ENCODE measurements around the gene IMMT. TPM values are rescaled to one million over a fixed set of nuclear protein-coding genes. Genes with fewer than 3 reads are reported as not detected.

IMMT gene
- polyA plus RNA-seq, 1 donor from 2014 or later, result 45.9 TPM

DNA sequence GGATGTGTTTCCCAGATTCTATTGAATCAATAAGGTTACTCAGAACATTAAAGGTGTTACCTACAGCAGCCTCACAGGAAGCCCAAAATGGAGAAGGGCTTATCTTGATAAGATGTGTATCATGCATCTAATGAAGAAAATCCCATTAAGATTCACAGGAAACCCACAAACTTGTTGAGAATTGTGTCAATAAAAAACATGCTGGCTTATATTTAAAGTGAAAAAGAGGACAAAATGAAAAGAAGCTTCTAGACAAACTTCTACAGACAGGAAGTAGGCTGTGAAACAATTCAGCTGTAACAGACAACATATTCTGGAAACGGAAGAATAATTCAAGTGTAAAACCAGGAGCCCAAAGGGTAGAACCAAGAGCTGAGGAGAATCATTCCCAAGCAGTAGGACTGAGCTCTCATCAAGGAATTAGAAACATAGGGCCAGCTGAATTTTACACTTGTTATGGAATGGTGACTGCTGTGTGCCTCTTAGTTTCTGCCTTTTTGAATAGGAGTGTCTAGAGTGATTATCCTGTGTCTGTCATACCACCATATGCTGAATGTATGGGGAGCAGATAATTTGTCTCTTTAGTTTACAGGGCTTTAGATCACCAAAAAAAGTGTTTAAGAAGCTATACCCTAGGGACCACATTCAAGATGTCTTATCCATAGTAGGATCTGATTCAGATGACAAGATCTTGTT lies 9.6 kb downstream of the IMMT start:
- H3K36me3 ChIP-seq (ENCODE audit: insufficient read depth, low read length), result peaks cover 4% of the 10 kb centered on the region
- no peak overlapping the region for H2AFZ ChIP-seq (ENCODE audit: low read depth, low read length)
- no peaks in the 10 kb centered on the region for H3K27me3 ChIP-seq (ENCODE audit: insufficient read depth, low read depth, low read length)
- no peaks in the 10 kb centered on the region for H4K20me1 ChIP-seq (ENCODE audit: insufficient read depth)
- H3K9ac ChIP-seq (ENCODE audit: low read length), result no peak overlapping the region
- H3K79me2 ChIP-seq (replicated peaks; ENCODE audit: insufficient read depth, low read length), result peaks cover 69% of the 10 kb centered on the region
- H3K9me3 ChIP-seq (ENCODE audit: low read length), result no peaks in the 10 kb centered on the region
- no peak overlapping the region for H3K27ac ChIP-seq (ENCODE audit: low read length)
- TF ChIP-seq SMC3 (conservative IDR thresholded peaks at IDR 0.05; ENCODE audit: poor library complexity) (no peak), MXI1 (conservative IDR thresholded peaks at IDR 0.05; ENCODE audit: poor library complexity, severe bottlenecking) (no peak), EP300 (conservative IDR thresholded peaks at IDR 0.05; ENCODE audit: poor library complexity, severe bottlenecking) (no peak), TAF1 (IDR thresholded peaks at IDR 0.05; ENCODE audit: low read depth) (no peak), RAD21 (conservative IDR thresholded peaks at IDR 0.05) (no peak), EZH2 (IDR thresholded peaks at IDR 0.05; ENCODE audit: borderline replicate concordance, insufficient read depth, low read length, poor library complexity, severe bottlenecking) (no peak), POLR2AphosphoS5 (IDR thresholded peaks at IDR 0.05) (no peak)
- TF ChIP-seq, protein P1, sequence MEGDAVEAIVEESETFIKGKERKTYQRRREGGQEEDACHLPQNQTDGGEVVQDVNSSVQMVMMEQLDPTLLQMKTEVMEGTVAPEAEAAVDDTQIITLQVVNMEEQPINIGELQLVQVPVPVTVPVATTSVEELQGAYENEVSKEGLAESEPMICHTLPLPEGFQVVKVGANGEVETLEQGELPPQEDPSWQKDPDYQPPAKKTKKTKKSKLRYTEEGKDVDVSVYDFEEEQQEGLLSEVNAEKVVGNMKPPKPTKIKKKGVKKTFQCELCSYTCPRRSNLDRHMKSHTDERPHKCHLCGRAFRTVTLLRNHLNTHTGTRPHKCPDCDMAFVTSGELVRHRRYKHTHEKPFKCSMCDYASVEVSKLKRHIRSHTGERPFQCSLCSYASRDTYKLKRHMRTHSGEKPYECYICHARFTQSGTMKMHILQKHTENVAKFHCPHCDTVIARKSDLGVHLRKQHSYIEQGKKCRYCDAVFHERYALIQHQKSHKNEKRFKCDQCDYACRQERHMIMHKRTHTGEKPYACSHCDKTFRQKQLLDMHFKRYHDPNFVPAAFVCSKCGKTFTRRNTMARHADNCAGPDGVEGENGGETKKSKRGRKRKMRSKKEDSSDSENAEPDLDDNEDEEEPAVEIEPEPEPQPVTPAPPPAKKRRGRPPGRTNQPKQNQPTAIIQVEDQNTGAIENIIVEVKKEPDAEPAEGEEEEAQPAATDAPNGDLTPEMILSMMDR (IDR thresholded peaks at IDR 0.05; ENCODE audit: poor library complexity, severe bottlenecking), result no peak
- TF ChIP-seq, protein P2, sequence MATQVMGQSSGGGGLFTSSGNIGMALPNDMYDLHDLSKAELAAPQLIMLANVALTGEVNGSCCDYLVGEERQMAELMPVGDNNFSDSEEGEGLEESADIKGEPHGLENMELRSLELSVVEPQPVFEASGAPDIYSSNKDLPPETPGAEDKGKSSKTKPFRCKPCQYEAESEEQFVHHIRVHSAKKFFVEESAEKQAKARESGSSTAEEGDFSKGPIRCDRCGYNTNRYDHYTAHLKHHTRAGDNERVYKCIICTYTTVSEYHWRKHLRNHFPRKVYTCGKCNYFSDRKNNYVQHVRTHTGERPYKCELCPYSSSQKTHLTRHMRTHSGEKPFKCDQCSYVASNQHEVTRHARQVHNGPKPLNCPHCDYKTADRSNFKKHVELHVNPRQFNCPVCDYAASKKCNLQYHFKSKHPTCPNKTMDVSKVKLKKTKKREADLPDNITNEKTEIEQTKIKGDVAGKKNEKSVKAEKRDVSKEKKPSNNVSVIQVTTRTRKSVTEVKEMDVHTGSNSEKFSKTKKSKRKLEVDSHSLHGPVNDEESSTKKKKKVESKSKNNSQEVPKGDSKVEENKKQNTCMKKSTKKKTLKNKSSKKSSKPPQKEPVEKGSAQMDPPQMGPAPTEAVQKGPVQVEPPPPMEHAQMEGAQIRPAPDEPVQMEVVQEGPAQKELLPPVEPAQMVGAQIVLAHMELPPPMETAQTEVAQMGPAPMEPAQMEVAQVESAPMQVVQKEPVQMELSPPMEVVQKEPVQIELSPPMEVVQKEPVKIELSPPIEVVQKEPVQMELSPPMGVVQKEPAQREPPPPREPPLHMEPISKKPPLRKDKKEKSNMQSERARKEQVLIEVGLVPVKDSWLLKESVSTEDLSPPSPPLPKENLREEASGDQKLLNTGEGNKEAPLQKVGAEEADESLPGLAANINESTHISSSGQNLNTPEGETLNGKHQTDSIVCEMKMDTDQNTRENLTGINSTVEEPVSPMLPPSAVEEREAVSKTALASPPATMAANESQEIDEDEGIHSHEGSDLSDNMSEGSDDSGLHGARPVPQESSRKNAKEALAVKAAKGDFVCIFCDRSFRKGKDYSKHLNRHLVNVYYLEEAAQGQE (IDR thresholded peaks at IDR 0.05; ENCODE audit: borderline replicate concordance), result no peak
- no peaks in the 10 kb centered on the region for H3K9me2 ChIP-seq (ENCODE audit: insufficient read depth, low read length)
- no peak overlapping the region for H3K4me3 ChIP-seq (ENCODE audit: low read length)
- no peaks in the 10 kb centered on the region for H3F3A ChIP-seq (ENCODE audit: insufficient read depth, low read length, poor library complexity, severe bottlenecking)
- H3K4me2 ChIP-seq (ENCODE audit: low read length), result no peak overlapping the region

DNA sequence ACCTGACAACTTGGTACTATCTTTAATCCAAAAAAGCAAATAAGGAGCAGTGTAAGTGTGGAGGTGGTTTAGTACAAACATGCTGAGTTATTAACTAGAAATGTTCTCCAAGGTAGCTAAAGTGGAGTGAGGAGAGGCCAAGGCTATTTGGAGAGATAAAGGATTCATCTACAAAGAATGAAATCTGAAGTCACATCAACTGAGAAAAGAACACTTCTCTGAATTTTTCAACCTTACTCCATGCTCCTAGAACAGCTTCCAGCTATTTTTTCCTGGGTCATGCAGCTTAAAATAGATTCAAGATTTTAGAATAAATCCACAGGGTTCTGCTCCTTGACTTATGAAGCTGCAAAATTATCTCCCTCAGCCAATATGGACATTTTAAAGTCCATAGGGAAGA lies 18.7 kb downstream of the IMMT start:
- Histone ChIP-seq H3K36me3 (ENCODE audit: insufficient read depth, low read length) (peaks cover 4% of the 10 kb centered on the region), H3K9me2 (ENCODE audit: insufficient read depth, low read length) (no peaks in the 10 kb centered on the region), H3F3A (ENCODE audit: insufficient read depth, low read length, poor library complexity, severe bottlenecking) (no peaks in the 10 kb centered on the region), H2AFZ (ENCODE audit: low read depth, low read length) (no peak overlapping the region), H3K9me3 (ENCODE audit: low read length) (no peaks in the 10 kb centered on the region), H3K4me3 (ENCODE audit: low read length) (no peak overlapping the region), H3K27ac (ENCODE audit: low read length) (no peak overlapping the region), H3K79me2 (replicated peaks; ENCODE audit: insufficient read depth, low read length) (peaks cover 9% of the 10 kb centered on the region), H3K9ac (ENCODE audit: low read length) (no peak overlapping the region), H3K27me3 (ENCODE audit: insufficient read depth, low read depth, low read length) (no peaks in the 10 kb centered on the region), H4K20me1 (ENCODE audit: insufficient read depth) (no peaks in the 10 kb centered on the region), H3K4me2 (ENCODE audit: low read length) (no peak overlapping the region)
- no peak for TF ChIP-seq SMC3 (conservative IDR thresholded peaks at IDR 0.05; ENCODE audit: poor library complexity)
- no peak for TF ChIP-seq EP300 (conservative IDR thresholded peaks at IDR 0.05; ENCODE audit: poor library complexity, severe bottlenecking)
- TF ChIP-seq, protein P2 (IDR thresholded peaks at IDR 0.05; ENCODE audit: borderline replicate concordance), result no peak

Data from neural cell (in vitro differentiated cells).